ENCODE measurements around the gene MZF1.
"Not testable (repeated sequence)": the region's sequence is repeated elsewhere in the genome, so short reads cannot be mapped to it uniquely, and the experiment has no call there.

The MZF1 gene

GRCh38 chr19:58547323-58548312, 25.5 kb downstream of the MZF1 start:
- no peak for DNase-seq
- intact Hi-C loops (cut with DNase I), result no loop called here

DNA sequence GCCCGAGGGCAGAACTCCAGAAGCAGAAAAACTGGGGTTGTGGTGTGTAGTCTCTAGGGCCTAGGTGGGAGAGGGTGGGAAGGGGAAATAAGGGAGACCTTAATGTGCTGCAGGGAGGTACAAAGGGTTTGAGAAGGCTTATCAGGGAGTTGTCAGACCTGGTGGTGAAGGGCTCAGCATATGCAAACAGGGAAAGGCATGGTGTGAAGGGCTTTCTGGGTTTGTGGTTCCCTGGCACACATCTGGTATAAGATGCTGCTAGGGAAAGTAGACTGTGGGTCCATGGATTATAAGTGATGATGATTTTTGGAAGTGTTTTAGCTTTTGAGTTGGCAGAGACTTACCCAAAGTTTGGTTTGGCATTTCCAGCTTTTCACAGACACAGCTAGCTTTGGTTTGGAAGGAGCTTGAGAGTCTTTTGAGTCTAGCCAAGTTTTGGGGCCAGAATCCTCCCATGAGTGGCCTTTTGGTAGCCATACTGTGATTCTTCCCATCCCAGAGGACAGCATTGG, 27.1 kb downstream of the MZF1 start:
- intact Hi-C loops (cut with DNase I), result no loop called here

GRCh38 chr19:58545286-58546018, 27.7 kb downstream of the MZF1 start:
- intact Hi-C loops (cut with DNase I), result no loop called here
- no peak for DNase-seq

More for the DNA sequence above, 27.1 kb downstream of the MZF1 start:
- DNase-seq, result no peak

DNA sequence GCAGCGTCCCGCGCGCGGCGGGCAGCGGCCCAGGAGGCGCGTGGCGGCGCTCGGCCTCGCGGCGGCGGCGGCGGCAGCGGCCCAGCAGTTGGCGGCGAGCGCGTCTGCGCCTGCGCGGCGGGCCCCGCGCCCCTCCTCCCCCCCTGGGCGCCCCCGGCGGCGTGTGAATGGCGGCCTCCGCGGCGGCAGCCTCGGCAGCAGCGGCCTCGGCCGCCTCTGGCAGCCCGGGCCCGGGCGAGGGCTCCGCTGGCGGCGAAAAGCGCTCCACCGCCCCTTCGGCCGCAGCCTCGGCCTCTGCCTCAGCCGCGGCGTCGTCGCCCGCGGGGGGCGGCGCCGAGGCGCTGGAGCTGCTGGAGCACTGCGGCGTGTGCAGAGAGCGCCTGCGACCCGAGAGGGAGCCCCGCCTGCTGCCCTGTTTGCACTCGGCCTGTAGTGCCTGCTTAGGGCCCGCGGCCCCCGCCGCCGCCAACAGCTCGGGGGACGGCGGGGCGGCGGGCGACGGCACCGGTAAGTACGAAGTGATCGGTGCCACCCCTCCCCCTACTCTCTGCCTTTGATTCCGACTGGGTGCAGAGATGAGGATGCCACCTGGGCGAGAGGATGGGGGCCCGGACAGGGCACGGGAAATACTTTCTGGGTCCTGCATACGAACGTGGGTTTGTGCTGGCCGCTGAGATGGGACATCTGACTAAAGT, 28.4 kb downstream of the MZF1 start:
- intact Hi-C loops (cut with DNase I), result no loop called here
- DNase-seq, result peak in 10 of 42 donors; percentile 19 to 79 (median 52)

DNA sequence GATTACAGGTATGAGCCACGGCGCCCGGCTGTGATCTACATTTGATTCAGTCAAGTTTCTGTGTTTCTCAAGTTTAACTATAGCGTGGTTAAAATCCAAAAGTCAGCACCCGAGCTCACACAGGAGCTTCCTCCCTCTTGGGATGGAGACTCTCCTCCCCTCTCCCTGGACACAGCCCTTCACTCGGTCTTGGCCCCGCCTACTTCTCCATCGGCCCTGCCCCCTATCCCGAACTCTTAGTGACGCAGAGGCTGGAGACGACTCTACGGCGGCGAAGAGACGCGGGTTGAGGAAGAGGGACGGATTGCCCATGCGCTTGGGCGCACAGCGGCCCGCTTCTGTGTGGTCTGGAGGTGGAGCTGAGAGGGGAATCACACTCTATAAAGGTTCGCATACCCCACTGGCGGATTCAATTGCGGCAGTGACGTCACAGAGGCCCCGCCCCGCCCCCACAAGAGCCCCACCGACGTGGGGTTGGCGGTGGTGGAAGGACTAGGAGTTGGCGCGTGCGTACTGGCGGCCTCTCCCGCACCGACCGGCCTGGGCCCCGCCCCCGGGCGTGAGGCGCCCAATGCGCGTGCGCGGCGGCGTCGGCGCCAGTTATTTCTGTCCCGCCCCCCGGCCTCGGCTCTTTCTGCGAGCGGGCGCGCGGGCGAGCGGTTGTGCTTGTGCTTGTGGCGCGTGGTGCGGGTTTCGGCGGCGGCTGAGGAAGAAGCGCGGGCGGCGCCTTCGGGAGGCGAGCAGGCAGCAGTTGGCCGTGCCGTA, 29.1 kb downstream of the MZF1 start, which contains the start of gene TRIM28:
TRIM28 (plus strand) TSS at position 239 of the 765 bp plus-strand sequence. CDS start 694 bp downstream, outside the sequence.
- peak; percentile 95 to 99 (median 98) for DNase-seq
- intact Hi-C loops (cut with DNase I), result no loop called here

GRCh38 chr19:58542641-58543372, 30.3 kb downstream of the MZF1 start:
- intact Hi-C loops (cut with DNase I); DNase-seq: not testable (repeated sequence)

- DNase-seq; intact Hi-C loops (cut with DNase I): not testable (repeated sequence)
These were observed 34.0 kb downstream of the MZF1 start for GRCh38 chr19:58539169-58539559.

DNA sequence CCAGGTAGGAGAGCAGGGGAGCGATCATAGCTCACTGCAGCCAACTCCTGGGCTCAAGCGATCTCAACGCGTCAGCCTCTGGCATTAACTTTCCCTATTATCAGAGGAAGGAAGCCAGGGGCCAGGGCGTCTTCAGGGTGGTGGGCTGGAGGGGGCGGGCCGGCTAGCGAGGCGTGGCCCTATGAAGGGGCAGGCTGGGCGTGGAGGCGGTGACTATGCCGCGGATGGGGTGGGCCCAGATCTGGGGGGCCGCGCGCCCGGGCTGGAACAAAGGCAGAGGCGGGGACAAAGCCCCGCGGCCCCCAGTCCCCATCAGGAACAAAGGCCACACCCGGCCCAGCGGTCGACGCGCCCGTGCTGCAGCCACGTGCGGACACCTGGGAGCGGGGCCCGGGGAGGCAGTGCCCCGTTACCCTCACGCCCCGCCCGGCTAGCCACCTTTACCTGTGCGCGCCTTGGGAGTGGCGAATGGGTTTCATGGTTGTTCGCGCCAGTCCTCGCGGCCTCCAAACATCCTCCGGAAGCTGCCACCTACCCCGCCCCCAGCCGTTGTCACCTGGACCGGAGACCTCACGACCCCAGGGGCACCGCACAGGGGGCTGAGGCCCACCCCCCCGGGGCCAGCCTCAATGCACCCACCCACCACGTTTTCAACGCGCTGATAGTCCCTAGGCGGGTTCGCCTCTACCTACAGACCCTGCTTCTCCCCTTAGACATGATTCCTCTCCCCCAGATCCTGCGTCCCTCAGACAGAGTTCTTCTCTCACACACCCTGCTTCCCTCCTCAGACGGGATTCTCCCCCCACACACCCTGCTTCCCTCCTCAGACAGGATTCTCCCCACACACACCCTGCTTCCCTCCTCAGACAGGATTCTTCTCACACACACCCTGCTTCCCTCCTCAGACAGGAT, 34.6 kb downstream of the MZF1 start:
- intact Hi-C loops (cut with DNase I), result no loop called here
- DNase-seq, result peak in 1 of 42 donors; percentile 13

GRCh38 chr19:58536852-58537798, 36.0 kb downstream of the MZF1 start:
- peak in 1 of 42 donors; percentile 7 for DNase-seq
- intact Hi-C loops (cut with DNase I), result no loop called here

GRCh38 chr19:58535857-58536256, 37.3 kb downstream of the MZF1 start:
- intact Hi-C loops (cut with DNase I), result no loop called here
- no peak for DNase-seq

DNA sequence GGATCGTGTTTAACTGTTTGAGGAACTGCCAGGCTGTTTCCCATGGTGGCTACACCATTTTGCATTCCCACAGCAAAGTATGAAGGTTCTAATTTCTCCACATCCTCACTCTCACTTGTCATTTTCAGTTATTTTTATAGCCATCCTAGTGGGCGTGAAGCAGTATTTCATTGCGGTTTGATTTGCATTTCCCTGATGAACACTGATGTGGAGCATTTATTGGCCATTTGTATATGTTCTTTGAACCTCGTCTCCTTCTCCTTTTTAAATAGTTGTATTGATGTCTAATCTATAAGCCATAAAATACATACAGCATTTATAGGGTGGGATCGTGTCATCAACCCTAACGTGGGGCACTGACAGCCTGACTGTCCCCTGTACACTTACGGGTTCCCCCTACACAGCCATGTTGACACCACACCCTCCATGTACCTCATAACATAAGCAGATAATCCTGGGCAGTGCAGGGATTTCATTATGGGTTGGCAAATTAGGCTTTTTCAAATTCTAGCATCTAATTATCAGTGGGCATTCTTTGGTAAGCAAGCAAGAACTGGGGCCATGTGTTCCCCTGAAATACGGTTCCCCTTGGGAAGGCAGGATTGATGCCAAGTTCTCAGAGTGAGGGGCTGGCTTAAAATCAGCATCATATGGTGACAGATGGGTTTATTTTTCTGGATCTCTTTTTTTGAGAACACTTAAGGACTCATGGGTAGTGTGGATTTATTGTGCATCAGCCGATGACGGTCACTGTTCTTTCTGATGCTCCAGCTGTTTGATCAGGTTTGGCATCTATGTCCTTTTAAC, 41.9 kb downstream of the MZF1 start:
- intact Hi-C loops (cut with DNase I), result no loop called here
- DNase-seq, result no peak

- intact Hi-C loops (cut with DNase I), result no loop called here
- DNase-seq, result no peak
These were observed 43.7 kb downstream of the MZF1 start for GRCh38 chr19:58529405-58529804.

DNA sequence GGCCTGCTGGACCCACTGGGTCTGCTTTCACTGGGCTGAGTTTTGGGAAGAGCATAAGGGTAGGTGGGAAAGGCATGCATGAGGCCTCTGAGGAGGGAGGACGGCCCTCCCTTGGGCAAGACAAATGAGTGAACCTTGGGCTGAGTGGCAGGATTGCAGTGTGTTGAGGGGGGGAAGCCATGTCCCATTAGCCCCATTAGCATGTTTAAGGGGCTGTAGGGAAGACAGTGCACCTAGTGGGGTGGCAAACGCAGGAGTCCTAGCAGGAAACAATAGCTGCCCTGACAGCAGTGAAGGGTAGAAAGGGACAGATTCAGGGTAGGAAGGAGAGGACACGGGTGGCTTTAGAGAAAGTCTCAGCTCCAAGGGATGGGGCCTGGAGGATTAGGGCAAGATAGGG, 50.4 kb downstream of the MZF1 start:
- intact Hi-C loops (cut with DNase I), result no loop called here
- DNase-seq, result no peak

DNA sequence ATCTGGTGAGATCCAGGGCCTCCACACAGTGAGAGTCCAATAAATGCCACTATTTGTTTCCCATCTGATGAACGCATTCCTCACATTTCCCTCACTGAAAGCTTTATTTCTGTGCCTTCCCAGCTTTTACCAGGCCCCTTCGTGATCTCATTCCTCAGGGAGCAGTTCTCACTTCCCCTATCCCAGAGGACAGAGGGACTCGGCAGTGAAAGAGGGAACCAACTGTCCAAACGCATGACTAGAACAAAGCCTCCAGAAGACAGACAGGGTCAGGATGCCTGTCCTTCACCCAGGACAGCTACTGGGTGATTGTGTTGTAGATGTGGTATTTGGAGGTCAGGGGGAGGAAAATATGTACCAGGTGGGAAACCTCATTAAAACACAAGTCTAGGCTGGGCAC, 51.5 kb downstream of the MZF1 start:
- intact Hi-C loops (cut with DNase I), result no loop called here
- DNase-seq, result no peak

GRCh38 chr19:58520257-58520599, 52.9 kb downstream of the MZF1 start:
- intact Hi-C loops (cut with DNase I), result no loop called here
- DNase-seq, result no peak
